ENCODE results near the gene HNRNPA2B1. TPM values are rescaled to one million over a fixed set of nuclear protein-coding genes. Genes with fewer than 3 reads are reported as not detected.

Gene HNRNPA2B1
- total and polyA plus RNA-seq, 2 of the 4 experiments (the other 2 are of a cell fraction), result 49.3 to 515 TPM

GRCh38 chr7:26212921-26213718 is 12.6 kb upstream of the HNRNPA2B1 start:
- no peak overlapping the region for H2BK15ac ChIP-seq (ENCODE audit: low read depth, low read length)
- no peak overlapping the region for H3K4me3 ChIP-seq (ENCODE audit: insufficient read depth, low read depth, low read length)
- H3K4me1 ChIP-seq (ENCODE audit: control insufficient read depth, insufficient read depth, low read length), result no peaks in the 10 kb centered on the region
- no peak overlapping the region for H2AK5ac ChIP-seq (ENCODE audit: low read depth, low read length)
- H3K9ac ChIP-seq (ENCODE audit: low read depth, low read length), result no peak overlapping the region
- no peaks in the 10 kb centered on the region for H3K9me1 ChIP-seq (ENCODE audit: insufficient read depth, low read length)
- no peak overlapping the region for H3K27ac ChIP-seq (ENCODE audit: insufficient read depth, low read length)
- H3K9me3 ChIP-seq (ENCODE audit: control insufficient read depth, insufficient read depth, low read length), result no peaks in the 10 kb centered on the region
- no peak overlapping the region for H2AK9ac ChIP-seq (replicated peaks; ENCODE audit: low read depth, low read length, poor library complexity)
- no peak overlapping the region for H4K91ac ChIP-seq (ENCODE audit: insufficient read depth, low read depth, low read length)
- H3K79me1 ChIP-seq (ENCODE audit: low read depth in 1 of 2, low read length in 2 of 2), result peaks cover 10 to 12% of the 10 kb centered on the region in 2 experiments; a peak in 2 of 4 replicates
- dilution Hi-C loops (cut with HindIII; ENCODE audit: low sequenced_read_pairs, unreplicated experiment) (no loop called here), intact Hi-C loops (cut with micrococcal nuclease) (no loop called here), in situ Hi-C loops (cut with MboI; ENCODE audit: low sequenced_read_pairs) (loop anchor here (25.0 kb wide), 2 partner anchors 449 to 649 kb away; partner anchors contain the start of gene SKAP2)
- no peak overlapping the region for H2BK5ac ChIP-seq (ENCODE audit: low read depth, low read length, poor library complexity, severe bottlenecking)
- H3K18ac ChIP-seq (ENCODE audit: low read depth, low read length), result no peak overlapping the region
- H3K4ac ChIP-seq (ENCODE audit: low read depth, low read length), result no peak overlapping the region
- BruUV-seq (replicated peaks), result no TSS peak
- H3K27me3 ChIP-seq (ENCODE audit: control insufficient read depth, insufficient read depth, low read length), result no peaks in the 10 kb centered on the region
- ATAC-seq (ENCODE audit: low read depth), result no peak
- no peak for DNase-seq
- peaks cover 27% of the 10 kb centered on the region for H3K36me3 ChIP-seq (ENCODE audit: control insufficient read depth, insufficient read depth, low read length)
- H2BK20ac ChIP-seq (ENCODE audit: low read depth, low read length), result no peak overlapping the region
- ChIA-PET CTCF (no interaction called here), POLR2A (ENCODE audit: unreplicated experiment) (no interaction called here)
- H3K23ac ChIP-seq (ENCODE audit: low read depth, low read length), result no peak overlapping the region
- no peak overlapping the region for H3K14ac ChIP-seq (replicated peaks; ENCODE audit: low read depth, low read length)
- no CpG with 5 or more reads among the region's 2 CpGs for WGBS, 2 experiments (ENCODE audit: extremely low coverage in 2 of 2, insufficient read length in 1 of 2)
- H3K56ac ChIP-seq (ENCODE audit: extremely low read depth, insufficient read depth, low read length), result no peak overlapping the region
- no peak overlapping the region for H2BK120ac ChIP-seq (ENCODE audit: low read depth, low read length)
- H4K20me1 ChIP-seq (ENCODE audit: insufficient read depth, low read length), result peaks cover under 1% of the 10 kb centered on the region; the same call in 1 of the 2 replicates
- no peak overlapping the region for H4K5ac ChIP-seq (ENCODE audit: low read depth, low read length)
- H4K8ac ChIP-seq (ENCODE audit: low read depth in 2 of 2, low read length in 2 of 2), result no peak overlapping the region
- H2AFZ ChIP-seq (replicated peaks; ENCODE audit: low read length, poor library complexity), result no peak overlapping the region
- H3K4me2 ChIP-seq (ENCODE audit: low read depth, low read length), result no peak overlapping the region
- TF ChIP-seq MAZ (IDR thresholded peaks at IDR 0.05; ENCODE audit: borderline replicate concordance, low read depth, low read length), result no peak

All from IMR-90 (cell line).